Endodermal cell (in vitro differentiated cells): ENCODE measurements around the gene C14orf180. TPM values are rescaled to one million over a fixed set of nuclear protein-coding genes. Genes with fewer than 3 reads are reported as not detected.

Experiments used
- DNase-seq: peaks from one replicate; pipeline ENCODE4 v3.0.0-alpha.2; 2017
- H3K27ac ChIP-seq: 2 replicates; pipeline ENCODE4 v1.5.1; 2013; ENCODE audit warnings: mild to moderate bottlenecking, low read depth, low read length, moderate library complexity
- H3K27me3 ChIP-seq: 2 replicates; pipeline ENCODE4 v1.6.1; 2013; ENCODE audit warnings: mild to moderate bottlenecking, low read length, moderate library complexity; ENCODE audit not compliant: insufficient read depth, control insufficient read depth, poor library complexity, severe bottlenecking
- H3K36me3 ChIP-seq: 2 replicates; pipeline ENCODE4 v1.7.0; 2013; ENCODE audit warnings: mild to moderate bottlenecking, low read length, moderate library complexity; ENCODE audit not compliant: control insufficient read depth, insufficient read depth
- H3K4me1 ChIP-seq: one replicate; pipeline ENCODE4 v1.7.0; 2013; ENCODE audit warnings: low read length; ENCODE audit not compliant: control insufficient read depth, insufficient read depth
- H3K4me3 ChIP-seq: 2 replicates; pipeline ENCODE4 v1.5.1; 2013; ENCODE audit warnings: mild to moderate bottlenecking, low read length, moderate library complexity
- H3K9ac ChIP-seq: 2 replicates; pipeline ENCODE4 v1.6.1; 2013; ENCODE audit warnings: mild to moderate bottlenecking, low read length, moderate library complexity; ENCODE audit not compliant: poor library complexity, severe bottlenecking; ENCODE audit errors: extremely low read depth
- H3K9me3 ChIP-seq: 2 replicates; pipeline ENCODE4 v1.6.1; 2013; ENCODE audit warnings: mild to moderate bottlenecking, low read length, moderate library complexity; ENCODE audit not compliant: control insufficient read depth
- H3K27ac Mint-ChIP-seq: 2 replicates; pipeline ENCODE4 v1.8.0; 2020; ENCODE audit warnings: mixed read lengths
- H3K27me3 Mint-ChIP-seq: 2 replicates; pipeline ENCODE4 v1.8.0; 2021; ENCODE audit warnings: mild to moderate bottlenecking, mixed read lengths; ENCODE audit not compliant: insufficient read depth
- H3K36me3 Mint-ChIP-seq: 2 replicates; pipeline ENCODE4 v1.8.0; 2020; ENCODE audit warnings: low read depth, mixed read lengths
- H3K4me1 Mint-ChIP-seq: 2 replicates; pipeline ENCODE4 v1.8.0; 2020; ENCODE audit warnings: mixed read lengths
- H3K4me3 Mint-ChIP-seq: 2 replicates; pipeline ENCODE4 v1.8.0; 2020; ENCODE audit warnings: mild to moderate bottlenecking, moderate library complexity, mixed read lengths
- H3K9me3 Mint-ChIP-seq: 2 replicates; pipeline ENCODE4 v1.8.0; 2020; ENCODE audit warnings: mild to moderate bottlenecking, mixed read lengths
- CTCF ChIP-seq: fragments of 200-600 bp; sonication (generic); conservative IDR thresholded peaks from 2 replicates; pipeline ENCODE4 v1.5.0; 2021; ENCODE audit warnings: antibody characterized with exemption, mild to moderate bottlenecking
- WGBS, 2 experiments: methylation state at CpG; one replicate each; pipeline versions ENCODE4 v1.1.5 to v1.1.7; 2013; ENCODE audit warnings: missing lambda C conversion rate in 2 of 2, mixed read lengths in 1 of 2; ENCODE audit not compliant: insufficient coverage in 1 of 2, insufficient read length in 1 of 2; 5-methylcytosine and 5-hydroxymethylcytosine counted together
- total RNA-seq, 2 donors: library from RNA; stranded (reverse); fragmentation: NEBNext Ultra II Directional in 1 of 2; extraction: Animal tissue kit (Norgen Biotek cat#: 25700) in 1 of 2; gene quantifications; 2 replicates in 1 of 2; 3 replicates in 1 of 2; pipeline ENCODE4 v1.2.1, GENCODE V29; 2021

Gene C14orf180
- total RNA-seq, 2 donors from 2014 or later, result not detected

GRCh38 chr14:104548802-104549535 is 30.6 kb upstream of the C14orf180 start:
- no peaks in the 10 kb centered on the region for H3K27me3 ChIP-seq
- peak overlapping the region; percentile 52 for H3K27ac Mint-ChIP-seq
- no peaks in the 10 kb centered on the region for H3K4me1 ChIP-seq
- H3K27me3 Mint-ChIP-seq, result no peaks in the 10 kb centered on the region
- no peaks in the 10 kb centered on the region for H3K36me3 Mint-ChIP-seq
- no peaks in the 10 kb centered on the region for H3K36me3 ChIP-seq
- TF ChIP-seq CTCF, result no peak
- no peaks in the 10 kb centered on the region for H3K9me3 ChIP-seq
- no peak overlapping the region for H3K4me3 Mint-ChIP-seq
- no peak overlapping the region for H3K9ac ChIP-seq
- H3K4me1 Mint-ChIP-seq, result no peaks in the 10 kb centered on the region
- no peaks in the 10 kb centered on the region for H3K9me3 Mint-ChIP-seq
- WGBS, 2 experiments, result 47 to 68% methylated on average over 5 to 11 of the region's 15 CpGs
- no peak overlapping the region for H3K4me3 ChIP-seq
- no peak overlapping the region for H3K27ac ChIP-seq
- DNase-seq, result no peak

GRCh38 chr14:104549536-104550339 is 29.8 kb upstream of the C14orf180 start:
- TF ChIP-seq CTCF, result no peak
- no peak overlapping the region for H3K4me3 Mint-ChIP-seq
- H3K4me1 ChIP-seq, result no peaks in the 10 kb centered on the region
- no peaks in the 10 kb centered on the region for H3K9me3 ChIP-seq
- no peaks in the 10 kb centered on the region for H3K9me3 Mint-ChIP-seq
- no peaks in the 10 kb centered on the region for H3K36me3 ChIP-seq
- H3K27me3 ChIP-seq, result no peaks in the 10 kb centered on the region
- no peaks in the 10 kb centered on the region for H3K27me3 Mint-ChIP-seq
- no peak overlapping the region for H3K4me3 ChIP-seq
- no peaks in the 10 kb centered on the region for H3K36me3 Mint-ChIP-seq
- H3K4me1 Mint-ChIP-seq, result no peaks in the 10 kb centered on the region
- peak; percentile 29 for DNase-seq
- WGBS, 2 experiments, result 82 to 89% methylated on average over 7 to 8 of the region's 8 CpGs
- peak overlapping the region; percentile 52 for H3K27ac Mint-ChIP-seq
- H3K9ac ChIP-seq, result no peak overlapping the region
- no peak overlapping the region for H3K27ac ChIP-seq

- DNase-seq, result peak; percentile 28
- H3K4me3 ChIP-seq, result no peak overlapping the region
- H3K27me3 Mint-ChIP-seq, result no peaks in the 10 kb centered on the region
- no peaks in the 10 kb centered on the region for H3K27me3 ChIP-seq
- no peaks in the 10 kb centered on the region for H3K9me3 ChIP-seq
- no peak overlapping the region for H3K27ac ChIP-seq
- WGBS, 2 experiments, result 88 to 93% methylated on average over 12 to 13 of the region's 13 CpGs
- no peaks in the 10 kb centered on the region for H3K36me3 Mint-ChIP-seq
- no peaks in the 10 kb centered on the region for H3K4me1 ChIP-seq
- no peaks in the 10 kb centered on the region for H3K36me3 ChIP-seq
- H3K4me3 Mint-ChIP-seq, result no peak overlapping the region
- no peak for TF ChIP-seq CTCF
- H3K9me3 Mint-ChIP-seq, result no peaks in the 10 kb centered on the region
- no peak overlapping the region for H3K9ac ChIP-seq
- H3K4me1 Mint-ChIP-seq, result no peaks in the 10 kb centered on the region
- H3K27ac Mint-ChIP-seq, result no peak overlapping the region
These were observed 29.2 kb upstream of the C14orf180 start for GRCh38 chr14:104550340-104550860.
